ENCODE measurements around the gene ZBTB9.

ZBTB9 gene

DNA sequence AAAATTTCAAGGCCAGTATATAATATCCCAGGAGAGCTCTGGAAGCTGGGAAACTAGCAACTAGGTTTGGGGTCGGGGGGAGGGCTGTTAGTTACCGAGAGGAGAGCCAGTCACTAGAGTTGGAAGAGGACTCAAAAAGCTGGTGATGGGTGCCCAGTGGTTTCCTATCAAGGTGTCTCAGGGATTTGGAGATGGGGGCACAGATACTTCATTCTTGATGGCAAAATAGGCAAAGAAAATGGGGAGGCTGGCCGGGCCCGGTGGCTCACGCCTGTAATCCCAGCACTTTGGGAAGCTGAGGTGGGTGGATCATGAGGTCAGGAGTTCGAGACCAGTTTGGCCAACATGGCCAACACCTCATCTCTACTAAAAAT is 42.8 kb upstream of the ZBTB9 start:
- TF ChIP-seq GABPA (IDR thresholded peaks at IDR 0.05; ENCODE audit: low read depth) = no peak
- TF ChIP-seq SPI1 (IDR thresholded peaks at IDR 0.05; ENCODE audit: borderline replicate concordance, low read depth) = no peak
- no peak for TF ChIP-seq CTCF (IDR thresholded peaks at IDR 0.05; ENCODE audit: insufficient read depth, low read length)
- no peak for TF ChIP-seq REST (IDR thresholded peaks at IDR 0.05; ENCODE audit: insufficient replicate concordance, low read depth)
- TF ChIP-seq POLR2AphosphoS5 (IDR thresholded peaks at IDR 0.05; ENCODE audit: low read depth) = no peak
- DNase-seq (ENCODE audit: low read depth in 1 of 2, low spot score in 1 of 2) = no peak
- H3K4me3 ChIP-seq (replicated peaks; ENCODE audit: insufficient read depth, low read length) = peak overlapping the region; percentile 69
- H3K27ac ChIP-seq (replicated peaks) = no peak overlapping the region; the same call in 1 of the 2 replicates
- H3K27me3 ChIP-seq (ENCODE audit: insufficient read depth, poor library complexity, severe bottlenecking) = no peaks in the 10 kb centered on the region

DNA sequence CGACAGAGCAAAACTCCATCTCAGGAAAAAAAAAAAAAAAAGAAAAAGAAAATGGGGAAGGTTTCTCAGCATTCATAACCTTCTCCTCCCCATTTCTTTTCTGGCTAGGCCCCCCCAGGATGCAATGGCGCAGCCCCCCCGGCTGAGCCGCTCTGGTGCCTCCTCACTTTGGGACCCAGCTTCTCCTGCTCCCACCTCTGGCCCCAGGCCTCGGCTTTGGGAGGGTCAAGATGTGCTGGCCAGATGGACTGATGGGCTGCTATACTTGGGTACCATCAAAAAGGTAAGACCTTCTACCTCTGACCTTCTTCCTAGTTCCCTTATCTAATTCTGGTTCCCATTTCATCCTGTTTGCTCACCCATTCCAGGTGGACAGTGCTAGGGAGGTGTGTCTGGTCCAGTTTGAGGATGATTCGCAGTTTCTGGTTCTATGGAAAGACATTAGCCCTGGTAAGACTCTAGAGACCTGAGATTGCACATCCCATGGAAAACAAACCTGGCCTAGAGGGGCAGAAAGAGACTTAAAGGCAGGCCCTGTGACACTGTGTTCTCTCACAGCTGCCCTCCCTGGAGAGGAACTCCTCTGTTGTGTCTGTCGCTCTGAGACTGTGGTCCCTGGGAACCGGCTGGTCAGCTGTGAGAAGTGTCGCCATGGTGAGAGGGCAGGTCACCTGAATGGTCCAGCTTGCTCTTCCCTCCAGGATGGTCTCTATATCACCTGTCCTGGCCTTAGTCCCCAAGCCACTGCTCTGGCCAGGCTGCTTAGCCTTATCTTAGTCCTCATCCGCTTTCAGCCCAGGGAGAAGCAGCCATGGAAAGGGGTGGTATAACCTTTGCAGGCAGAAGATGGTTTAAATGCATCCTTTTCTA is 42.0 kb upstream of the ZBTB9 start:
- TF ChIP-seq POLR2AphosphoS5 (IDR thresholded peaks at IDR 0.05; ENCODE audit: low read depth) = no peak
- Histone ChIP-seq H3K4me3 (replicated peaks; ENCODE audit: insufficient read depth, low read length) (no peak overlapping the region), H3K27ac (replicated peaks) (no peak overlapping the region), H3K27me3 (ENCODE audit: insufficient read depth, poor library complexity, severe bottlenecking) (no peaks in the 10 kb centered on the region)
- no peak for DNase-seq (ENCODE audit: low read depth in 1 of 2, low spot score in 1 of 2)

GRCh38 chr6:33413241-33414120 is 40.9 kb upstream of the ZBTB9 start:
- no peak overlapping the region for H3K4me3 ChIP-seq (replicated peaks; ENCODE audit: insufficient read depth, low read length)
- TF ChIP-seq SPI1 (IDR thresholded peaks at IDR 0.05; ENCODE audit: borderline replicate concordance, low read depth) = no peak
- TF ChIP-seq REST (IDR thresholded peaks at IDR 0.05; ENCODE audit: insufficient replicate concordance, low read depth) = no peak
- no peak for TF ChIP-seq POLR2AphosphoS5 (IDR thresholded peaks at IDR 0.05; ENCODE audit: low read depth)
- no peak for TF ChIP-seq CTCF (IDR thresholded peaks at IDR 0.05; ENCODE audit: insufficient read depth, low read length)
- TF ChIP-seq GABPA (IDR thresholded peaks at IDR 0.05; ENCODE audit: low read depth) = no peak
- DNase-seq (ENCODE audit: low read depth in 1 of 2, low spot score in 1 of 2) = no peak
- no peak overlapping the region for H3K27ac ChIP-seq (replicated peaks)
- no peaks in the 10 kb centered on the region for H3K27me3 ChIP-seq (ENCODE audit: insufficient read depth, poor library complexity, severe bottlenecking)
